Measurements from ENCODE around the gene WNT1.

DNA sequence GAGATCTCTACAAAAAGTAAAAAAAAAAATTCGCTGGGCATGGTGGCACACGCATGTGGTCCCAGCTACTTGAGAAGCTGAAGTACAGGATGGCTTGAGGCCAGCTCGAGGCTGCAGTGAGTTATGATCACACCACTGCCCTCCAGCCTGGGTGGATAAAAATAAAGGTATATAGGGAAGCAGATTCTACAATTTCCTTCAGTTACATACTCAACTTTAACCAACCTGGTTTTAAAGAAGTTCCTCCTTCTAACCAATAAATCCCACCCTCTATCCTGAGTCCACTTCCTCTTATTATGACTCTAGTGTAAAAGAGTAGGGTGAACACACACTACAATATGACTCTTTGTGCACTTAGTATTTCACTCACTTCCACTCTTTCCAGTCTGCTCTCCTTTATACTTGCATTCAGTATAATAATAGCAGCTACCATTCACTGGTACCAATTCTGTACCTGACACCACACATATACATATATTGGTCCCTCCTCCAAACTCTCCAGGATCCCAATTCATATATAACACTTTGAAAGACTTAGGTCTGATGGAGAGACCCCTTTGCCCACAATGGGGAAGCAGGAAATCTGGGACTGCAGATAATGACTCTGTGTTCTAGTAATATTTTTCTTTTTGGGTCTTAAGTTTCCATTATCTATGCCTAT lies 23.2 kb upstream of the WNT1 start:
- TF ChIP-seq, protein P1, sequence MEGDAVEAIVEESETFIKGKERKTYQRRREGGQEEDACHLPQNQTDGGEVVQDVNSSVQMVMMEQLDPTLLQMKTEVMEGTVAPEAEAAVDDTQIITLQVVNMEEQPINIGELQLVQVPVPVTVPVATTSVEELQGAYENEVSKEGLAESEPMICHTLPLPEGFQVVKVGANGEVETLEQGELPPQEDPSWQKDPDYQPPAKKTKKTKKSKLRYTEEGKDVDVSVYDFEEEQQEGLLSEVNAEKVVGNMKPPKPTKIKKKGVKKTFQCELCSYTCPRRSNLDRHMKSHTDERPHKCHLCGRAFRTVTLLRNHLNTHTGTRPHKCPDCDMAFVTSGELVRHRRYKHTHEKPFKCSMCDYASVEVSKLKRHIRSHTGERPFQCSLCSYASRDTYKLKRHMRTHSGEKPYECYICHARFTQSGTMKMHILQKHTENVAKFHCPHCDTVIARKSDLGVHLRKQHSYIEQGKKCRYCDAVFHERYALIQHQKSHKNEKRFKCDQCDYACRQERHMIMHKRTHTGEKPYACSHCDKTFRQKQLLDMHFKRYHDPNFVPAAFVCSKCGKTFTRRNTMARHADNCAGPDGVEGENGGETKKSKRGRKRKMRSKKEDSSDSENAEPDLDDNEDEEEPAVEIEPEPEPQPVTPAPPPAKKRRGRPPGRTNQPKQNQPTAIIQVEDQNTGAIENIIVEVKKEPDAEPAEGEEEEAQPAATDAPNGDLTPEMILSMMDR (IDR thresholded peaks at IDR 0.05): no peak
- TF ChIP-seq POLR2A (IDR thresholded peaks at IDR 0.05): no peak
- TF ChIP-seq POLR2AphosphoS5 (IDR thresholded peaks at IDR 0.05): no peak
- TF ChIP-seq EP300 (IDR thresholded peaks at IDR 0.05): no peak
